Cortex of kidney (tissue), 1 donor: ENCODE results near the gene RARA.

Experiments used
- DNase-seq: peaks from one replicate; lab custom pipeline; 2025; lab: John Stamatoyannopoulos, UW

RARA gene

DNA sequence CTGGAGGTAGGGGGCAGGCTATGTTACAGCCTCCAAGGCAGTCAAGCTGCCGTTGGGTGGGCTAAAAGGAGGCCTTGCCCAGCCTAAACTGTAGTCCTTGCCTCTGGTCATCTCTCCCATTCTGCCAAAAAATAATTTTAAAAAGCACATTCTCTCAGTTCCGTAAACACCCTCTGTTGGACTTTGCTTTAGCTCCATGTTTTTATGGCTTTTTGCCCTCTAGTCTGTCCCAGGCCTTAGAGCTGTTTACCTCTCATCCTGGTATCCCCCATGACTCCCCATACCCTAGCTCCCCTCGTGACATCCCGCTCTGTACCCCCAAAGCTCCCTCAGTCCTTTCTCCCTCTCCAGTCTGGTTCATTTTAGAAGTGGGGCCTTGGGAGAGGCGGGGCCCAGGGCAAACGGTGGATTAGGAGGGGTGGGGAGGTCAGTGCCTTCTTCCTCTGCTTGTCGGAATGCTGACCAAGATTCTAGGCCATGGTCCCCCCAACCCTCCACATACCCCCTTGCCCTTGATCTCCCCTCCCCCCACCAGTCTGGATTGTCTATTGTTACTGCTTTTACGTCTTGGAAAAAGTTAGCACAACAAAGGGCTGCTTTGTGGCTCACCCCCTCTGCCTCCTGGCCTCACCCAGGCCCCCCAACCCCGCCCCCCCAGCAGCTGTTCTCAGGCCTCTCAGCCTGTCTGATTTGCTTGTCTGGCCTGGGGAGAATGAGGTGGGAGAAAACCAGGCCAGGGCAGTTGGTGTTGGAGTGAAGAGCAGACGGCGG, 37.2 kb downstream of the RARA start:
- DNase-seq, result no peak

DNA sequence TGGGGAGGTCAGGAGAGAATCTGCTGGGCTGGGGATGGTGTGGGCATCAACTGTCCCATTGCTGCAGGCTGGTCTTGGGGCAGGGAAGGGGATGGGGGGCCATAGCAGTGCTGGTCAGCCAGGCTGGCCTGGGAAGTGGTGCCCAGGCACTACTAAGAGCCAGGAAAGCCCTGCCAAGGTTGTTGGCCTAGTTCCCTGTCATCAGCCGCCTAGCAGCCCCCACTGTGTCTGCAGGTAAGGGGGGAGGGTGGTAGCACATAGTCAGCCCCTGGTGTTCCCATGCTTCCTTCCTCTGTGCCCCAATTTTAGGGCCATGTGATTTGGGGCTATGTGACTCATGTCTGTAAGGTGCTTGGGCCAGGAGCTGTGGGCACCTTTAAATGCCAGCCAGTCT, 37.8 kb downstream of the RARA start:
- DNase-seq, result no peak

- DNase-seq, result no peak
Observed at GRCh38 chr17:40347319-40348135, 38.5 kb downstream of the RARA start.

- DNase-seq, result no peak
Observed at GRCh38 chr17:40348136-40348504, 39.1 kb downstream of the RARA start.

DNA sequence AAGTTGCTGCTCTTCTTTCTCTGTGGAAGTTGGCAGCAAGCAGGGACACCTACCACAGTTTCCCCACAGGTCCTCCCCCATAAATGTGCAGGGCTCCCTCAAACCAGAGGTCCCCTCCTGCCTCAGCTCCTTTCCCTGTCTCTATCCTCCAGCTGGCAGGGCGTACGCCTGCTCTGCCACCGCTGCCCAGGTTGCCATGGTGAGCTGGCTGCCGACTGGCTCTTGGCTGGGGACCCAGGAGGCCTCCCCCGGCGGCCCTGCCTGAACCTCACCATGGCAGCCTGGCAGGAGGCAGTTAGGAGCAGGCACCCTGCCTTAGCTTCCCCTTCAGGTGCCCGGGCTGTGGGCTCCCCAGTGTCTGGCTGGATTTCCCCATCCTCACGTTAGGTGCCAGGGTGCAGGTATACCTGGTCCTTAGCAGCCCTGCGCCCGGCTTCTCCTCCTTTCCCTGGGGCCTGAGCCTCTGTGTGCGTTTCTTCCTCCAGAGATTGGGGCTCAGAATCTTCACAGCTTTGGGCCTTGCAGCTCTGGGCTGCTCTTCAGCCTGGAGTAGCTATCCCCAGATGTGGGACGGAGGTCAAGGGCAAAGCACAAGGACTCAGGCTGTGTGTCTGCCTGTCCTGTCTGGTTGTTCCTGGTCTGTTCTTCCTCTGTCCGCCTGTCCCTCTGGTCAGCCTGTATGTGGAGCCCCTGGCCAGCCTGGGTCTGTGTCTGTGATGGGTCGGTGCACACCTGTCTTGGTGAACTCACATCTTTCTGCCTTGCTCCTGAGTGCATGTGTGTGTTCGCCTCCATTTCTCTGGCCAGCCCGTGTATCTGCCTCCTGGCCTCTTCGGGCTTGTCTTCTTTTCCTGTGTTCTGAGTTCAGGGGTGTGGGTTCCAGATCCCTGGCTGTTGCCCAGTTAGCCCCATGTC, 39.8 kb downstream of the RARA start:
- no peak for DNase-seq

- DNase-seq, result no peak
Observed at GRCh38 chr17:40349477-40349894, 40.5 kb downstream of the RARA start.

DNA sequence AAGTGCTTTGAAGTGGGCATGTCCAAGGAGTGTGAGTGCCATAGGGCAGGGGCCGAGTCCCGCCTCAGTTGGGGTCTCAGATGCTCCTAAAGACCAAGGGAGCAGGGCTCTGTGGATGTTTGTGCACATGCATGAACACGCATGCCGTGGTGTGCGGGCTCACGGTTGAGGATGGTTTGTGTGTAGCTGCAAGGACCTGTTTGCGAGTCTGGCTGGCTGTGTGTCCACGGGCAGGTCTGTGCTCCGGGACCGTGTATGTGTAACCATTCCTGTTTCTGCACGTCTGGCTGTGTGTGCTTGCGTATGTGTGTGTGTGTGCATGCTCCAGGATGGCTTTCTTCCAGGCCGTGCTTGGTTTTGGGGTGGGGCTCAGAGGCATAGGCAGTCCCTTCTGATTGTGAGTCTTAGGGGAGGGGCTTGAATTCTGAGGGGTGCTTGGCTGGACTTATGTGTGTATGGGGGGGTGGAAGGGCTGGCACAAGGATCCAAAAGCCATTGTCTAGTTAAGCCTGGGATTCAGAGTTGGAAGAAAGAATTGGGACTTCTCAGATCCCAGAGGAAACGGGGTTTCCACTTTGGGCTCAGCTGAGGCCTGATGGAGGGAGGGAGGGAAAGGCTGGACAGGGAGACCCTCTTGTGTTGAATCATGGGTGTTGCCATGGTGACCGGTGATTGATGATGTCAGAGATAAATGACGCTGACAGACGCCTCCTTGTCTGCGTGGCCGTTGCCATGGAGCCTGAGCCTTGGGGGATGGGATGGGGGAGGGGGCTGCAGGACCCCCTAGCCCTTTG, 41.1 kb downstream of the RARA start:
- DNase-seq, result no peak

GRCh38 chr17:40350689-40351358, 41.8 kb downstream of the RARA start:
- DNase-seq, result no peak

DNA sequence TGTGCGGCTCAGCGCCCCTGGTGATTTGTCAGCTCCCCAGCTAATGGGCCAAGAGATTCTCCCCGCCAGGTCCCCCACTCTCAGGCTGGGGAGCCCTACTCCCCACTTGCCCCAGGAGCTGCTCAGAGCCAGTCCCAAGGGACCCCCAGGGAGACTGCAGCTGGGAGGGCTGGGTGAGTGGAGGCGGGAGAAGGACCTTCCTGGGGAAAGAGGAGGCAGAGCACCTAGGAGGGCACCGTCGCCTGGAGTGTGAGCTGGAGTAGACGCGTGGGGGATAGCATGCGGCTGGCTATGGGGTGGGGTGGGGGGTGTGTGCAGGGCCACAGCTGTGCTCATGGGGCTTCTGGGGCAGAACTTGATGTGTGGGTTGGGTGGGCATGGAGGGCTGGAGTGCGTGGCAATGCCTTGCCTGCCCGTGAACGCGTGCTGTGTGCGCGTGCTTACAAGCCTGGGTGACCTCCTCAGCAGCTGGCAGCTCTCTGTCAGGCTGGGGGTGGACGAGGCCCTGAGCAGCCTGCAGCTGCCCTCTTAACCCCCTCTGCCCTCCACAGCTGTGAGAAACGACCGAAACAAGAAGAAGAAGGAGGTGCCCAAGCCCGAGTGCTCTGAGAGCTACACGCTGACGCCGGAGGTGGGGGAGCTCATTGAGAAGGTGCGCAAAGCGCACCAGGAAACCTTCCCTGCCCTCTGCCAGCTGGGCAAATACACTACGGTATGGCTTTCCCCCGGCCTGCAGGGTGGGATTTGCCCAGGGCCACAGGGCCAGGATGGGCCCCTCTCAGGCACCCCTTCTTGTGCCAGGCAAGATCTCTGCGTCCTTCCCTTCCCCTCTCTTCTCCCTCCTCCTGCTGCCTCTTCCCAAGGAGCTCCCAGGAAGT, 42.6 kb downstream of the RARA start:
- no peak for DNase-seq

- no peak for DNase-seq
Observed at GRCh38 chr17:40352237-40352778, 43.3 kb downstream of the RARA start.

DNA sequence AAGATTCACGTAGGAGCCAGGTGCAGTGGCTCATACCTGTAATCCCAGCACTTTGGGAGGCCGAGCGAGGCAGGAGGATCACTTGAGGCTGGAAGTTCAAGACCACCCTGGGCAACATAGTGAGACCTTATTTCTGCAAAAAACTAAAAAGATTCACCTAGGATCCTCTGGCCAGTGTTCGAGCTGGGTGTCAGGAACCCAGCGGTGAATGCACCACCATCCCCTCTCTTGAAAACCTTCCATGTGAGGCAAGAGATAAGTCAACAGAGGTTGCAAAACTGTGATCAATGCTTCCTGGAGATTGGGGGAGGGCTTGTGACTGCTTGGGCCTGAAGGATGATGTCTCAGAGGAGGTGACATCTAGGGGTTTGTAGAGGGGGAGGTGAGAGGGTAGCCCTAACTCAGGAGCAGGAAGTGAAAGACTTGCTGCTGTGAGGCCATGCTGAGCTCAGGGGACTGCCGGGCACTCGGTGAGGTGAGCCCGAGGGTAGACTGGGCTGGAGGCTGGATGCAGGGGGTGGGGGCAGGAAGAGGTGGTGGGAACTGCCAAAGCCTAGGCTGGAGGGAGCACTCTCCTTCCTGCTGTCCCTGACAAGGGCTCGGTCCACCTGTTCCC, 43.9 kb downstream of the RARA start:
- DNase-seq, result no peak

GRCh38 chr17:40354221-40355122, 45.5 kb downstream of the RARA start:
- no peak for DNase-seq

- DNase-seq, result no peak
Observed at GRCh38 chr17:40355123-40355803, 46.3 kb downstream of the RARA start.

- no peak for DNase-seq
Observed at GRCh38 chr17:40355804-40356758, 47.1 kb downstream of the RARA start.

GRCh38 chr17:40356990-40357881, 48.3 kb downstream of the RARA start:
- DNase-seq, result no peak
